ENCODE measurements around the gene VSX1. TPM values are rescaled to one million over a fixed set of nuclear protein-coding genes. Genes with fewer than 3 reads are reported as not detected.

VSX1 gene
- total and polyA plus RNA-seq, 9 donors, result 0.11 to 1.4 (median 0.75) TPM; not detected in 2

DNA sequence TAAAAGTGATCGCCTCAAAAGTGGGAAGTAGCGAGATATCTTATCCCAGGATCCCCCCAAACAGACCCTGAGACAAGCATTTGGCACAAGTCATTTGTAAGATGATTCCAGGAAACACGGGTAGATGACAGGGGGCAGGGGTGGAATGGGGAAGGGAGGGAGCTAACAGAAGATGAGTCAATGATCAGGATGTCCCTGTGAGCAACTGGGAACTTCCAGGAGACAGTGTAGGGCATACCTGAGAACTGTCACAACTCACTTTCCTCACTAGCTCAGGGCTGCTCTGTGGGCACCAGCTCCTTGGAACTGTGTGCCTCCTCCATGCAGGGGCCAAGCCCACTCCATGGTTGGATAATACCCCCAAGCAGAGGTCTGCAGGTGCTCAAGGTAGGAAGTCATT lies 38.5 kb upstream of the VSX1 start:
- intact Hi-C loops (cut with DNase I), result no loop called here

DNA sequence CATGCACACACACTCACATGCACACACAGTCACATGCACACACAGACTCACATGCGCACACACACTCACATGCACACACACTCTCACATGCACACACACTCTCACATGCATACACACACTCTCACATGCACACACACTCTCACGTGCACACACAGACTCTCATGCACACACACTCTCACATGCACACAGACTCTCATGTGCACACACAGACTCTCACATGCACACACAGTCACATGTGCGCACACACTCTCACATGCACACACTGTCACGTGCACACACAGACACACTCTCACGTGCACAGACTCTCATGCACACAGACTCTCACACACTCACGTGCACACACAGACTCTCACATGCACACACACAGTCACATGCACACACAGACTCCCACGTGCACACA lies 36.6 kb upstream of the VSX1 start:
- H3K27ac ChIP-seq, result no peak overlapping the region
- intact Hi-C loops (cut with DNase I), result no loop called here
- 80 to 84% (median 81%) methylated on average over 7 of the region's 7 CpGs for WGBS, 3 donors
- no peaks in the 10 kb centered on the region for H3K36me3 ChIP-seq
- no peaks in the 10 kb centered on the region for H3K4me1 ChIP-seq (ENCODE audit: insufficient read depth)
- H3K27me3 ChIP-seq, result no peaks in the 10 kb centered on the region
- H3K4me3 ChIP-seq, result no peak overlapping the region
- no peaks in the 10 kb centered on the region for H3K9me3 ChIP-seq
- TF ChIP-seq, protein P1, sequence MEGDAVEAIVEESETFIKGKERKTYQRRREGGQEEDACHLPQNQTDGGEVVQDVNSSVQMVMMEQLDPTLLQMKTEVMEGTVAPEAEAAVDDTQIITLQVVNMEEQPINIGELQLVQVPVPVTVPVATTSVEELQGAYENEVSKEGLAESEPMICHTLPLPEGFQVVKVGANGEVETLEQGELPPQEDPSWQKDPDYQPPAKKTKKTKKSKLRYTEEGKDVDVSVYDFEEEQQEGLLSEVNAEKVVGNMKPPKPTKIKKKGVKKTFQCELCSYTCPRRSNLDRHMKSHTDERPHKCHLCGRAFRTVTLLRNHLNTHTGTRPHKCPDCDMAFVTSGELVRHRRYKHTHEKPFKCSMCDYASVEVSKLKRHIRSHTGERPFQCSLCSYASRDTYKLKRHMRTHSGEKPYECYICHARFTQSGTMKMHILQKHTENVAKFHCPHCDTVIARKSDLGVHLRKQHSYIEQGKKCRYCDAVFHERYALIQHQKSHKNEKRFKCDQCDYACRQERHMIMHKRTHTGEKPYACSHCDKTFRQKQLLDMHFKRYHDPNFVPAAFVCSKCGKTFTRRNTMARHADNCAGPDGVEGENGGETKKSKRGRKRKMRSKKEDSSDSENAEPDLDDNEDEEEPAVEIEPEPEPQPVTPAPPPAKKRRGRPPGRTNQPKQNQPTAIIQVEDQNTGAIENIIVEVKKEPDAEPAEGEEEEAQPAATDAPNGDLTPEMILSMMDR (IDR thresholded peaks at IDR 0.05), result no peak
- TF ChIP-seq POLR2A (IDR thresholded peaks at IDR 0.05) (no peak), EP300 (IDR thresholded peaks at IDR 0.05) (no peak)
- DNase-seq, result no peak

More for the DNA sequence above, 38.5 kb upstream of the VSX1 start:
- TF ChIP-seq EP300 (IDR thresholded peaks at IDR 0.05) (no peak), POLR2A (IDR thresholded peaks at IDR 0.05) (no peak)
- TF ChIP-seq, protein P1 (IDR thresholded peaks at IDR 0.05), result no peak
- no peaks in the 10 kb centered on the region for H3K27me3 ChIP-seq
- H3K27ac ChIP-seq, result no peak overlapping the region
- H3K4me1 ChIP-seq (ENCODE audit: insufficient read depth), result no peaks in the 10 kb centered on the region
- H3K36me3 ChIP-seq, result no peaks in the 10 kb centered on the region
- WGBS, 3 donors, result 64 to 76% (median 68%) methylated on average over 3 of the region's 3 CpGs
- DNase-seq, result no peak
- H3K9me3 ChIP-seq, result no peaks in the 10 kb centered on the region
- no peak overlapping the region for H3K4me3 ChIP-seq

DNA sequence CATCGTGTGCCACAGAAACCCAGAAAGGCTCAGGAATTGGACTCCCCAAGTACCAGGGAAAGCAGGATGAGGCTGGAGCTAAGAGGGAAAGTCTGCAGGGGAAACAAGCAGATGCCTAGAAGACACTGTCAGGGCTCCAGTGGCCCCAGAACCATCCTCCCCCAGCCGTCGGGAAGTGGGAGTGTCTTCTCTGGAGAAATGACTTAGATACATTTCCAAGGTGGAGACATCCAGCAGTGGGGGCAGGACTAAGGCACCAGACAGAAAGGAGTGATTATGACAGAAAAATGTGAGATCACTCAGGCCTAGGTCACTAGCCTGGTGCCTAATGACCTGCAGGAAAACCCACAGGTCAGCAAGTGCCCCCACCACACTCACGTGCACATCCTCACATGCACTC lies 36.0 kb upstream of the VSX1 start:
- 25 to 30% (median 28%) methylated on average over 4 of the region's 4 CpGs for WGBS, 3 donors
- TF ChIP-seq POLR2A (IDR thresholded peaks at IDR 0.05) (no peak), EP300 (IDR thresholded peaks at IDR 0.05) (no peak)
- TF ChIP-seq, protein P1 (IDR thresholded peaks at IDR 0.05), result no peak
- intact Hi-C loops (cut with DNase I), result no loop called here
- Histone ChIP-seq H3K4me3 (no peak overlapping the region), H3K4me1 (ENCODE audit: insufficient read depth) (no peaks in the 10 kb centered on the region), H3K9me3 (no peaks in the 10 kb centered on the region), H3K36me3 (no peaks in the 10 kb centered on the region), H3K27ac (no peak overlapping the region), H3K27me3 (no peaks in the 10 kb centered on the region)
- no peak for DNase-seq

DNA sequence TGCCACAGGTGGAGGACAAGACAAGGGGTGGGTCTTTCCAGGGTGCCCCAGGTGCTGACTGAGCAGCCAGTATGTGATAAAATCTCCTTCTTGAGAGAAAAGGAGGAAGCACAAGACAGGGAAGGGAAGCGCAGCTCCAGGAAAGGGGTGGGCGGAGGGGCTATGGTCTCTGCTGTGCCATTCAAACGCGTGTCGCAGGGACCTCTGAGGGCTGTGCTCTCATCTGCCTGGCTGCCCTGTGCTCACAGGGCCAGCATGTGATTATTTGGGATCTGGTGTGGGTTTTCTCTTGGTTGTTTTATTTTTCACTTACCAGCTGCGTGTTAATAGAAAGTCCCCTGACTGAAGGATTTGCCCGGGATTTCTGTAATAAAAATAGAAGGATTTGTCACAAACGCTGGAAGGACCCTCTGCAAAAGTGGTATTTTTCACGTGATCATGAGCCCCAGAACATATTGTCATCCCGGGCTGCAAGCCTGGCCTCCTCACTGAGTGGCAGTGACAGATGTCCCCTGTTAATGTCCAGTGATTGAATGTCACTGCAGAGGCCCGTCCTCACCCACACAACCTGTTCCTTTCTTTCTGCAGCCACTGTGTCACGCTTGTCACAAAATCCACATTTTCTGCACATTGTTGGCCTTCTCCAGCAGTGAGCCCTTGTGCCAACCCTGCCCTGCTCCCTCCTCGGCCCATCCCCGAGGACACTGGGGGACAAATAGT lies 35.0 kb upstream of the VSX1 start:
- H3K27ac ChIP-seq, result no peak overlapping the region
- no peak for DNase-seq
- no peaks in the 10 kb centered on the region for H3K27me3 ChIP-seq
- H3K36me3 ChIP-seq, result no peaks in the 10 kb centered on the region
- no peaks in the 10 kb centered on the region for H3K4me1 ChIP-seq (ENCODE audit: insufficient read depth)
- no peak for TF ChIP-seq EP300 (IDR thresholded peaks at IDR 0.05)
- TF ChIP-seq POLR2A (IDR thresholded peaks at IDR 0.05), result no peak
- TF ChIP-seq, protein P1 (IDR thresholded peaks at IDR 0.05), result no peak
- intact Hi-C loops (cut with DNase I), result no loop called here
- H3K4me3 ChIP-seq, result no peak overlapping the region
- no peaks in the 10 kb centered on the region for H3K9me3 ChIP-seq
- WGBS, 3 donors, result 60 to 66% (median 61%) methylated on average over 14 of the region's 14 CpGs

Measured in ovary (tissue), 9 donors.